Mammary epithelial cell (primary cell): ENCODE measurements around the gene NLGN1.

ENCODE experiments used
- CTCF ChIP-seq, 2 donors: IDR thresholded peaks in 1 of 2; conservative IDR thresholded peaks in 1 of 2; 2 replicates each; pipeline ENCODE4 v1.5.1; 2011 to 2012; ENCODE audit warnings: inconsistent platforms in 2 of 2, low read length in 2 of 2, mild to moderate bottlenecking in 2 of 2, control low read depth in 1 of 2, low read depth in 1 of 2; ENCODE audit not compliant: insufficient read depth in 1 of 2; ENCODE audit errors: extremely low read depth in 1 of 2
- EZH2 ChIP-seq: IDR thresholded peaks from 2 replicates; pipeline ENCODE4 v1.6.1; 2012; ENCODE audit warnings: low read length, inconsistent platforms, borderline replicate concordance

DNA sequence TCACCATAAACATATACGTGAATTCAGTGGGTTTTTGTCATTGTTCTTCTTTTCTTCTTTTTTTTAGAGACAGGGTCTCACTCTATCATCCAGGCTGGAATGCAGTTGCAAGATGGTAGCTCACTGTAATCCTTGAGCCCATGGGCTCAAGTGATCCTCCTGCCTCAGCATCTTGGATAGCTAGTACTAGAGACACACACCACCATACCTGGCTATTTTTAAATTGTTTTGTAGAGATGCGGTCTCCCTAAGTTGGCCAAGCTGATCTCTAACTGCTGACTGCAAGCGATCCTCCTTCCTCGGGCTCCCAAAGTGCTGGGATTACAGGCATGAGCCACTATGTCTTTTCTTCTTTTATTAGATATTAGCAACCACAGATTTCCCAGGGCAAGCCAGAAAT lies 220.6 kb downstream of the NLGN1 start:
- TF ChIP-seq CTCF (conservative IDR thresholded peaks at IDR 0.05 in 1 of 2, IDR thresholded peaks at IDR 0.05 in 1 of 2; ENCODE audit: extremely low read depth in 1 of 2, insufficient read depth in 1 of 2, low read depth in 1 of 2, low read length in 2 of 2) (no peak), EZH2 (no peak)
